ENCODE results near the gene OR2T27.

GRCh38 chr1:248702714-248703113, 47.4 kb upstream of the OR2T27 start, which contains the start of gene OR14I1:
- TF ChIP-seq CREB1 (IDR thresholded peaks at IDR 0.05; ENCODE audit: low read depth) (no peak), NFIC (IDR thresholded peaks at IDR 0.05) (no peak), MAX (IDR thresholded peaks at IDR 0.05) (no peak), EGR1 (IDR thresholded peaks at IDR 0.05) (no peak), EP300 (IDR thresholded peaks at IDR 0.05; ENCODE audit: borderline replicate concordance) (no peak), TAF1 (IDR thresholded peaks at IDR 0.05; ENCODE audit: low read depth) (no peak), YY1 (IDR thresholded peaks at IDR 0.05; ENCODE audit: low read depth) (no peak), TCF12 (IDR thresholded peaks at IDR 0.05; ENCODE audit: low read depth) (no peak), RAD21 (IDR thresholded peaks at IDR 0.05; ENCODE audit: low read depth) (no peak), TEAD4 (IDR thresholded peaks at IDR 0.05) (no peak), CEBPB (IDR thresholded peaks at IDR 0.05) (no peak), USF1 (IDR thresholded peaks at IDR 0.05) (no peak), REST (IDR thresholded peaks at IDR 0.05; ENCODE audit: low read depth) (no peak), ZBTB7A (IDR thresholded peaks at IDR 0.05; ENCODE audit: low read depth) (no peak)
